MM.1S (cell line): ENCODE results near the gene THTPA.

ENCODE experiments used
- DNase-seq: peaks from one replicate; pipeline ENCODE4 v3.0.0-alpha.2; 2015
- H2AFZ ChIP-seq: fragments of 300-600 bp; sonication (generic); 2 replicates; pipeline ENCODE4 v1.6.0; 2016; ENCODE audit warnings: antibody characterized with exemption, low read length
- H3F3A ChIP-seq: fragments of 300-600 bp; sonication (generic); 2 replicates; pipeline ENCODE4 v1.6.1; 2016; ENCODE audit warnings: mild to moderate bottlenecking, antibody characterized with exemption, low read length, moderate library complexity, mixed read lengths; ENCODE audit not compliant: insufficient read depth
- H3K27ac ChIP-seq: fragments of 300-600 bp; sonication (generic); 2 replicates; pipeline ENCODE4 v1.5.1; 2016; ENCODE audit warnings: mild to moderate bottlenecking, low read length
- H3K27me3 ChIP-seq: fragments of 300-600 bp; sonication (generic); replicated peaks from 2 replicates; pipeline ENCODE4 v1.6.0; 2016; ENCODE audit warnings: low read length; ENCODE audit not compliant: insufficient read depth
- H3K36me3 ChIP-seq: fragments of 300-600 bp; sonication (generic); replicated peaks from 2 replicates; pipeline ENCODE4 v1.6.1; 2016; ENCODE audit warnings: mild to moderate bottlenecking, low read length, mixed read lengths; ENCODE audit not compliant: insufficient read depth
- H3K4me1 ChIP-seq: fragments of 300-600 bp; sonication (generic); 2 replicates; pipeline ENCODE4 v1.6.1; 2016; ENCODE audit warnings: low read length, mixed read lengths
- H3K4me2 ChIP-seq: fragments of 300-600 bp; sonication (generic); 2 replicates; pipeline ENCODE4 v1.6.0; 2016; ENCODE audit warnings: low read depth, low read length
- H3K4me3 ChIP-seq: fragments of 300-600 bp; sonication (generic); 2 replicates; pipeline ENCODE4 v1.5.1; 2016; ENCODE audit warnings: low read length, mixed read lengths
- H3K79me2 ChIP-seq: fragments of 300-600 bp; sonication (generic); 2 replicates; pipeline ENCODE4 v1.6.1; 2016; ENCODE audit warnings: mixed run types, low read length, mixed read lengths
- H3K9ac ChIP-seq: fragments of 300-600 bp; sonication (generic); 2 replicates; pipeline ENCODE4 v1.6.1; 2016; ENCODE audit warnings: low read length, mixed read lengths
- H3K9me2 ChIP-seq: fragments of 300-600 bp; sonication (generic); replicated peaks from 2 replicates; pipeline ENCODE4 v1.6.1; 2016; ENCODE audit warnings: mild to moderate bottlenecking, low read length, mixed read lengths; ENCODE audit not compliant: insufficient read depth
- H3K9me3 ChIP-seq: fragments of 300-600 bp; sonication (generic); replicated peaks from 2 replicates; pipeline ENCODE4 v1.6.1; 2016; ENCODE audit warnings: mild to moderate bottlenecking, low read length, mixed read lengths; ENCODE audit not compliant: insufficient read depth
- H4K20me1 ChIP-seq: fragments of 300-600 bp; sonication (generic); 2 replicates; pipeline ENCODE4 v1.6.1; 2016; ENCODE audit warnings: mild to moderate bottlenecking, low read length, moderate library complexity, mixed read lengths; ENCODE audit not compliant: insufficient read depth
- CTCF ChIP-seq: fragments of 300-600 bp; sonication (generic); IDR thresholded peaks from 2 replicates; pipeline ENCODE4 v1.5.1; 2016; ENCODE audit warnings: antibody characterized with exemption, low read length, mixed read lengths
- EZH2 ChIP-seq: fragments of 300-600 bp; sonication (generic); optimal IDR thresholded peaks from 2 replicates; pipeline ENCODE3; 2017; ENCODE audit warnings: low read depth, mild to moderate bottlenecking, antibody characterized with exemption, low read length, mixed read lengths
- EZH2phosphoT487 ChIP-seq: fragments of 300-600 bp; sonication (generic); IDR thresholded peaks from 2 replicates; pipeline ENCODE4 v1.6.1; 2018; ENCODE audit warnings: antibody characterized with exemption, low read length

THTPA gene

DNA sequence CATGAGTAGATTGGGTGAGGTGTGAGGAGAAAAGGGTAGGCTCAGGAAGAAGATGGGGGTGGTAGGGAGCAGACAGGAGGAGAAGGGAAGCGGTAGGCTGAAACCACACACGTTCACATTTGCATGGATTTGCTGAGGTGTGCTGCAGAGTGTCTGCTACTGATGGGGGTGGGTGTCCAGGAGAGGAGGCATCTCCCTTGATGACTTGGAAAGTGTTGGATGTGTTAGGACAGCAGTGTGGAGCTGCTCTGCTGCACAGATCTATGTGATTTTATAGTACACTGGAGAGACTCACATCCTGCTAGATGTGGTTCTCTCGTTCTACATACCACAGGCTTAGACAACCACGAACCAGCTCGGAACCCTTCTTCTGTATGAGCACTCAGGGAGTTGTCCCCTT is 13.8 kb upstream of the THTPA start:
- Histone ChIP-seq H3K4me2 (no peak overlapping the region), H3K9me2 (no peaks in the 10 kb centered on the region), H3F3A (no peaks in the 10 kb centered on the region), H3K9me3 (no peaks in the 10 kb centered on the region), H3K4me3 (no peak overlapping the region), H3K4me1 (no peaks in the 10 kb centered on the region), H3K27me3 (no peaks in the 10 kb centered on the region), H3K27ac (no peak overlapping the region), H3K9ac (no peak overlapping the region), H4K20me1 (no peaks in the 10 kb centered on the region), H3K36me3 (no peaks in the 10 kb centered on the region), H2AFZ (no peak overlapping the region), H3K79me2 (no peaks in the 10 kb centered on the region)
- TF ChIP-seq EZH2phosphoT487, result no peak
- DNase-seq, result no peak

DNA sequence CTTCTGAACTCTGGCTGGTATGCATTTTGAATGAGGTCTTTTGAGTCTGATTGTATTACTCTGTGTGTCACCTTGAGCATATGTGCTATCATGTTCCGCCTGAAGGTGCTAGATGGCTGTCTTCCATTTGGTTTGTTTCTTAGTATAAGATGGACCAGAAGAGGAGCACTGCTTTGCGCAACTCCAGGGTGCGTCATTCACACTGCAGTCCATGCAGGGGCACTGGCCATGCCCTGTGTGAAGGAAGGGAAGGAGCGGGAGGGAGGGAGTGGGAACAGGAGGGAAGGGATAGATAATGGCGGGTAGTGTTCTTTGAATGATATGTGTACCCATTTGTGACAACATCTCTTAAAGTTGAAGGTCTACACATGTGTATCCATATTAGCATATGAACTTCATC is 12.7 kb upstream of the THTPA start:
- Histone ChIP-seq H3K9ac (no peak overlapping the region), H3K9me2 (no peaks in the 10 kb centered on the region), H4K20me1 (no peaks in the 10 kb centered on the region), H3K4me2 (no peak overlapping the region), H3K36me3 (no peaks in the 10 kb centered on the region), H3K4me1 (no peaks in the 10 kb centered on the region), H3K27ac (no peak overlapping the region), H3F3A (no peaks in the 10 kb centered on the region), H2AFZ (no peak overlapping the region), H3K9me3 (no peaks in the 10 kb centered on the region), H3K27me3 (no peaks in the 10 kb centered on the region), H3K4me3 (no peak overlapping the region), H3K79me2 (no peaks in the 10 kb centered on the region)
- DNase-seq, result no peak
- TF ChIP-seq EZH2phosphoT487 (no peak), CTCF (no peak), EZH2 (no peak)

- H4K20me1 ChIP-seq, result no peaks in the 10 kb centered on the region
- H3K4me1 ChIP-seq, result no peaks in the 10 kb centered on the region
- no peaks in the 10 kb centered on the region for H3K79me2 ChIP-seq
- no peak for DNase-seq
- H3K9me2 ChIP-seq, result no peaks in the 10 kb centered on the region
- no peaks in the 10 kb centered on the region for H3F3A ChIP-seq
- no peaks in the 10 kb centered on the region for H3K27me3 ChIP-seq
- no peak overlapping the region for H3K9ac ChIP-seq
- H3K4me3 ChIP-seq, result no peak overlapping the region
- no peaks in the 10 kb centered on the region for H3K36me3 ChIP-seq
- H3K4me2 ChIP-seq, result no peak overlapping the region
- no peak overlapping the region for H2AFZ ChIP-seq
- TF ChIP-seq CTCF, result no peak
- no peak for TF ChIP-seq EZH2phosphoT487
- TF ChIP-seq EZH2, result no peak
- H3K9me3 ChIP-seq, result no peaks in the 10 kb centered on the region
- H3K27ac ChIP-seq, result no peak overlapping the region
These were observed 11.3 kb upstream of the THTPA start for GRCh38 chr14:23544511-23545447.
